RPMI8226 (cell line): ENCODE results near the gene SFRP5.

Experiments
- DNase-seq: peaks from one replicate; pipeline ENCODE4 v3.0.0-alpha.2; 2015

SFRP5 gene, protein sequence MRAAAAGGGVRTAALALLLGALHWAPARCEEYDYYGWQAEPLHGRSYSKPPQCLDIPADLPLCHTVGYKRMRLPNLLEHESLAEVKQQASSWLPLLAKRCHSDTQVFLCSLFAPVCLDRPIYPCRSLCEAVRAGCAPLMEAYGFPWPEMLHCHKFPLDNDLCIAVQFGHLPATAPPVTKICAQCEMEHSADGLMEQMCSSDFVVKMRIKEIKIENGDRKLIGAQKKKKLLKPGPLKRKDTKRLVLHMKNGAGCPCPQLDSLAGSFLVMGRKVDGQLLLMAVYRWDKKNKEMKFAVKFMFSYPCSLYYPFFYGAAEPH

DNA sequence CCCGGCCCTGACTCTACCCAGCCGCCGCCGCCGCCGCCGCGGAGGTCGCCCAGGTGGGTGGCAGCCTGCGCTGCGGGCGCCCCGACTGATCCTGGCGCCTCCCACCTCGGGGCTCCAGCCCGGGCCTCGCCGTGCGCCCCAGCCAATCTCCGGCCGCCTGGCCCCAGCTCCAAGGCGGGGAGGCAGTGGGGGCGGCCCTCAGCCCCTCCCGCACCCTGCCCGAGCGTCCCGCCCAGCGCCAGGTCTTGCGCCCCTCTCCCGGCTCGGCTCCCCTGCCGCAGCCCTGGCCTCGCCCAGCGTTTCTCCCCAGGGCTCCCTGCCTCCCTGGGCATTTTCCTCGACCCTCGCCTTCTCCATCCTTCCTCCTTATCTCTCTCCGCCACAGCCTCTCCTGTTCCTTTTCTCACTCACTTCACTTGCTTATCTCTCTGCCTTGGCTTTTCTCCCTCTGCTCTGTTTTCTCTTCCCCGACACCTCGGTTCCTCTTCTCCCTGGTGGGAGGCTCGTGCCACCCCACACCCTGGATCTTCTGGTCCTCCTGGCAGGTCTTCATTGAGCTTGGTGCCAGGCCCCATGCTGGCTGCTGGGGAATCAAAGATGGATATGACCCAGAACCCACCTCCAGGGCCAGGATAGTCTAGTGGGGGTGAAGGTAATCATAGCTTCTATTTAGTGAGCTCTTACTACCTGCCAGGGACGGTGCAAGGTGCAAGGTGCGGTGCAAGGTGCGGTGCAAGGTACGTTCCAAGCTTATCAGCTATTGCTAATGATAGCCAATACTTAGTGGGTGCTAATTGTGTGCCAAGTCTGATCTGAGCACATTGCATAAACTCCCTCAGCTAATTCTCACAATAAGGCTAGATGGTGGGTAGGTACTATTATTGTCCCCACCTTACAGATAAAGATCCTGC lies at the start of gene SFRP5:
SFRP5 (minus strand) TSS at position 87 of the 911 bp plus-strand sequence. CDS start 166 bp downstream, outside the sequence.
- DNase-seq, result no peak

DNA sequence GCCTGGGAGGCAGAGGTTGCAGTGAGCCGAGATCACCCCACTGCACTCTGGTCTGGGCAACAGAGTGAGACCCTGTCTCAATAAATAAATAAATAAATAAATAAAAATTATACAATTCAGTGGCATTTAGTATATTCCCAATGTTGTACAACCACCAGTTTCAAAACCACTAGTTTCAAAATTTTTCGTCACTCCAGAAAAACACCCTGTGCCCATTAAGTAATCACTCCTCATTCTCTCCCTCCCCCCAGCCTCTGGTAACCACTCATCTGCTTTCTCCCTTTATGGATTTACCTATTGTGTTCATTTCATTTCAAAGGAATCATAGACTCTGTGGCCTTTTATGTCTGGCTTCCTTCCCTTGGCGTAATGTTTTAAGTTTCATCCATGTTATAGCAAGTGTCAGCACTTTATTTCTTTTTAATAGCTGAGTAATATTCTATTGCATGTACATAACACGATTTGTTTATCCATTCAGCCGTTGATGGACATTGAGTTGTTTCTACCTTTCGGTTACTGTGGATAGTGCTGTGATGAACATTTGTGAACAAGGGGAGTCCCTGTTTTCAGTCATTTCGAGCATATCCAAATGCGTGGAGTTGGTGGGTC lies 48.4 kb upstream of the SFRP5 start:
- DNase-seq, result no peak

DNA sequence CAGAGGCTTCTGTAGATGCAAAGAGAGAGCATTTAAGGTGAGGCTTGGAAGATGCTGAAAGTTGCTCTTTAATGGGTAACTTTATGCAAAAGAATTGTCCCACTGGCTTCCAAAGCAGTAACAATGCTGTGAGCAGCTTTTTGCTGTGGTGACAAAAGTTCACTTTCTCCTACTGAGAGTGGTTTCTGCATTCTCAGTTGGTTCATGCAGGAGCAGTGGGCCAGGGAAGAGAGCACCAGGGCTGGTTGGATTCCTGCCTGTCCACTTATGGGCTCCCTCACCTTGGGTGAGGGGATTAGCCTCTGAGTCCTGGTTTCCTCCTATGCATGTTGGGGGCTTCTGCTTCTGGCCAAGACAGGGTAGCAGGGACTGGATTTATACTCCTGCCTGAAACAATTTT lies 46.8 kb upstream of the SFRP5 start:
- DNase-seq, result no peak

DNA sequence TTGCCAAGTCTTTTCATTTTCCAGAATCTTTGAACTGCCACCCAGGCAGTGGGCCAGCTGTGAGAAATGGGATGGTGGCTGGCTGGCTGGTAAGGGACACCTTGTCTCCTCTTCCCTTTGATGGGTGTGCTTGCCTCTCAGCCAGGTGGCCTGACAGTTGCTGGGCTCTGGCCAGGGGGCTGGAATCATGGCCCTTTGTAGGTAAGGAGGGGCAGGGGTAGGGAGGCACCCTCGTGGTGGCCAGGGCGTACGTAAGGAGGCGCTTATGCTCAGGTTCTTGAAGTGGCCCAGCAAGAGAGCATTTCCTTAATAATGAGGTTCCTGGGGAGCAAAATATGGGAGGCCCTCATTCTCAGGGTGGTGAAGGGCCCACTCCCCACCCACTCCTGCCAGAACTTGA lies 44.8 kb upstream of the SFRP5 start:
- DNase-seq, result no peak

DNA sequence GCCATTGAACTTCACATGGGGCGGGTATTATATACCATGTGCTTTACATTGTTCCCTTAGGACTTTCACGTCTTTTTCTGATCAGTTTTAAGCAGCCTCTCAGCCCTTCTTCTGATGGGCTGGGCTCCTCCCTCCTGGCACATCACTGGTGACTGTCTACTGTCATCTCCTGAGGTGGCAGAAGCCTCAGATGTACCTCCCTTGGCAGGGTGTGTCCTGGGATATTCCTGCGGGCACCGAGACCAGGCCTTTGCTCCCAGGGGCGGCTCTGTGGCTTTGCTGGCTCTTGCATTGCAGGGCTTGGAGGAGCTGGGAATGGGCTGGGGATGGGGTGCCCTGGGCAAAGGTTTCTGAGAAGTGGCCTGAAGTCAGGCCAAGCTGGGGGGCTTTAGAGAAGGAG lies 43.2 kb upstream of the SFRP5 start:
- no peak for DNase-seq

DNA sequence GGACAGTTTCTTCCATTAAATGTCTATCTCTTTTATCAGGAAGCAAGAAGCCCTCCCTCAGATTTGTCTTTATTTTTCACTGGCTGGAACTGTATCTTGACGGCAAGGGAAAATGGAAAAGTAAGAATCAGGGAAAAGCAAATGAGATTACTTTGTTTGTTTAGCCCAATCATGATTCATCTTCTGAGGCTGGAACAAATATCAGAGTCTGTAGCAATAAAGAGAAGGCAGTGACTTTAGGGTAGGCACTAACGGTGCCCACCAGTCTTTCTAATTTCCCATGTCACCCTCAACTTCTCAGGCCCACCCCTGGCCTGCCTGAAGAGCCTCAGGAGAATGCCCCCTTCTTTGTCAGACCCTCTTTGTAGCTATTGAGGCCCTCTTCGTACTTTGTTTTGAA lies 41.5 kb upstream of the SFRP5 start:
- DNase-seq, result no peak

DNA sequence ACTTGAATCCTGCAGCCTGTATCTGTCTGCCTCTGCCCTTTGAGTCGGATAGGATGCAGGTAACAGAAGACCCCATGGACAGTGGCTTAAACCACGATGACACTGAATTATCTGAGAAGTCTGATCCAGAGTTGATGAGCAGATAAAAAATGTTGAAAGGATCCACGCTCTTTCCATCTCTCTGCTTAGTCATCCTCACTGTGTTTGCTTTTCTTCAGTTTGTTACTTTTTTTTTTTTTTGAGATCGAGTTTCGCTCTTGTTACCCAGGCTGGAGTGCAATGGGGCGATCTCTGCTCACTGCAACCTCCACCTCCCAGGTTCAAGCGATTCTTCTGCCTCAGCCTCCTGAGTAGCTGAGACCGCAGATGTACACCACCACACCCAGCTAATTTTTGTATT lies 40.9 kb upstream of the SFRP5 start:
- DNase-seq, result no peak

DNA sequence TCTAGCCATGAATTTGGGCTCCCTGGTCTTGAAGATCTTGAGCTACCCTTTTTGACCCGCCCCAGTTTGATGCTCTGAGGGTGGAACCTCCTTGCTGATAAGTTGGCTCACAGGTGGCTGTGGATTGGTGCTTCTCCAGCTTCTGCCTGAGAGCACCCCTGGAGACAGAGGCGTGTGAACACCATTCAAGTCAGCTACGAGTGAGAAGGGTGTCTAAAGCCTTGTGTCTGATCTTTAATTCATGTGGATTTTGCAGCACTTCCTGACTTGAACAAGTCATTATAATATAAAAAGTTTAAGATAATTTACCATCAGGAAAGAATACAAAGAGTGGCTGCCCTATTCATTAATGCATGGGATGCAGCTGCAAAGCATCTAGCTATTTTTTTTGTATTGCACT lies 40.2 kb upstream of the SFRP5 start:
- no peak for DNase-seq

DNA sequence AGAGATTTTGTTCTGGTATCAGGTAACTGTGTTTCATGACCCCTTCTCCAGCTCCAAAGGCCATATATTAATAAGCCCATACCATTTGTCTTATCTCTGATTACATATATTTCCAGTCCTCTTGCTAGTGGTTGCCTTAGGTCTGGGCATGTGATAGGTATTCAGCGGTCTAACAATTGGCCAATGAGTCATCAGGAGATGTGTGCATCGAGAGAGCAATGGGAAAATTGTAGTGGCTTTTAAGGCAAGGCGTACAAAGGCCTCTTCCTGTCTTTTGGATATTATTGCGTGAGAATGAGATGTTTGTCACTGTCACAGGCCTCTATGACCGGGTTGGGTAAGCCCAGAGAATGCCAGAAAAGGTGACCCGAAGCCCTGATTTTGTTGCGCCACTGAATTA lies 38.6 kb upstream of the SFRP5 start:
- DNase-seq, result no peak

DNA sequence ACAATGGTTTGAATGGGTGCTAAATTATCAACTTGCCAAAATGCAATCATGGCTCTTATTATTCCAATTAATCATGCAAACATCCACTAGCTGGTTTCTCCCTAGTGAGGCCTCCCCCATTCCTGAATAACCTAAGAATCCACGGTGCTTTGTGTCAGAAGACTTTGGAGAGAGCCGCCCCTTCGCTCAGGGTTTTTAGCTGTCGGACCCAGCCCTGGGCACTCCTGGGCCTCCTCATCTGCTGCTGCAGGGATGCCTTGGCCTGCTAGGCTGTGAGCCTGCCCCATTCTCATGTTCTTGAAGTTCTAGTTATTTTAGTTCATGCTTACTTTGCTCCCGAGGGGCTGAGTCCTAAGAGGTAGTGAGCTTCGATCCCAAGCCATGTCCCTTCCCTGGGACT lies 34.1 kb upstream of the SFRP5 start:
- DNase-seq, result no peak

DNA sequence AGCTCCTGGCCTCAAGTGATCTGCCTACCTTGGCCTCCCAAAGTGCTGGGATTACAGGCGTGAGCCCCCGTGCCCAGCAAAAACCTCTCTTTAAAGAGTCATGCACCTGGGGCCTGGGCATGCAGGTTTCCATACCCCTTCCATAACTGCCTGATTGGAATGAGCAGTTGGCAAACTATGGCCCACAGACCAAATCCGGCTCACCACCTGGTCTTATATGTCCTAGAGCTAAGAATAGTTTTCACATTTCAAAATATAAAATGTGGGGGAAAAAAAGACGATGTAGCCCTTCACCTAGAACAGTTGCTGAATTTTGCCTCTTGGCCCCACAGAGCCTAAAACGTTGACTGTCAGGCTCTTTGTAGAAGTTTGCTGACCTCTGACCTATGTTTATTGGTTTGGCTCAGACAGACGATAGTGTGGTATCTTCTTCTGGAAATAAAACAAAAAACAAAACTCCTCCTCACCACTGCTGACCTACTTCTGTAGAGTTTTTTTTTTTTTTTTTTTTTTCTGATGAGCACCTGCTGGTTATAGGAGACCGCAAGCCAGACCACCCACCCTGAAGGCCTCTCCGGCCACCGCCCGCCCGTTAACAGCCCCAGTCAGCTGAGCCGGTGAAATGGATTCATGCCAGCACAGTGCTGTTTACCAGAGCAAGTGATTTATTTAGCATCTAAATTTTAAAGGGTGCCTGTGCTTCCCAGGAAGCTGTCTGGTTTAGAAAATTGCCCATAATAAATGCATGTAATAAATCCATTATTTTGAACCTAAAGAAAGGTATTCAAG lies 33.5 kb upstream of the SFRP5 start:
- peak; percentile 55 for DNase-seq

DNA sequence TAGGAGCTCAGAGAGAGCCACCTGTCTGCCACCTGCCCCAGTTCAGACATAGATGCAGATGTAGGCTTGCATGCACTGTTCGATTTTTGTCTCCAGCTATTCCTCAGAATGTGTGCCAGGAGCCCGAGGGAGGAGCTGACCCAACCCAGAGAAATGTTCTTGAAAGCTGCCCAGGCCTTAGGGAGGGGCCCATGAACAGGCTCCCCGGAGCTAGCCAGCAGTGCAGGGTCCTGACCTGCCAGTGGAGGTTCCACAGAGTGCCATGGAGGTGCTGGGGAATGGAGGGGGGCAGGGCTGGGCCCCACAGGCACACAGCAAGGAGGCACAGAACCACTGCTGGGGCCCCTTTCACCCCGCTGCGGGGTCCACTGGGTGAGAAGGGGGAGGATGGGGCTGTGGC lies 29.6 kb upstream of the SFRP5 start:
- no peak for DNase-seq

DNA sequence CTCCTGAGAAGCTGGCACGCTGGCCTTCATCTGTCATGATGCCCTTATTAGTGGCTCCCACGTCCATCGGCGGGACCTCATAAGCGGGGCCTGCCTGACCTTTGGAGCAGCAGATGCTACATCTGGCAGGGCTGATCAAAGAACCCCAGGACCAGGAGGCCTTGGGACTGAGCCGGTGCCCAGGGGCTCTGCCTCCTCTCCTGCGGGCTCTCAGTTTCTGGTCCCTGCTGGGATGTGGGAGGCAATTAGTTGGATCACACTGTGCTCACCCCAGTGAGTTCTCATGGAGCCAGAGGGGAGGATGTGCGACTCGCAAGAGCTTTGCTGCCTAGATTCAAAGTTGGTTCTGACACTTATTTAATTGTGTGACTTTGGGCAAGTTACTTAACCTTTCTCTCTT lies 28.7 kb upstream of the SFRP5 start:
- no peak for DNase-seq

DNA sequence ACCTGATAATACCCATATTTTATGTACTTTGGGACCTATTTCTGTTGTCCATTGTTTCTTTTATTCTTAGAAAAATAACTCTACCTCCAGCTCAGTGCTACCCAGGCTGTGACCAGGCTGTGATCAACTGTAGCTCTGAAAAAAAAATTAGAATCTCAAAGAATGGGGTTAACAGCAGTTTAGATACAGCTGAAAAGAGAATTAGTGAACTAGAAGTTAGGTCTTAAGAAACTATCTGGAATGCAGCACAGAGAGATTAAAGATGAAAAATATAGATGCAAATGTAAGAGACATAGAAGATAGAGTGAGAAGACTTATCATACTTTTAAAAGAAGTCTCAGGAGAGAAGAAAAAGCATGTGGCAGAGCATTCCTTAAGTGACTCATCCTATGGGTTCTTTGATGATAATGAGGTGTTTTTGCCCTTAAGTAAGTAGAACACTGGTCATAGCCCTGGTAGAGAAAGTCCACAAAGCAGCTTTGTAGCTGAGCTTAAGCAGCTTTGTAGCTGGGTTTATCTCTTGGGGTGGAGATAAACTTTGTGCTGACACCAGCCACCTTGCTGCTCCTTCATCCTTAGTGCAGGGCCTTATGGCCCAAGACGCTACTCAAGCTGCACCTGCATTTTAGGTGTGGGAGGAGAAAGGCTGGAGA lies 27.3 kb upstream of the SFRP5 start:
- no peak for DNase-seq

DNA sequence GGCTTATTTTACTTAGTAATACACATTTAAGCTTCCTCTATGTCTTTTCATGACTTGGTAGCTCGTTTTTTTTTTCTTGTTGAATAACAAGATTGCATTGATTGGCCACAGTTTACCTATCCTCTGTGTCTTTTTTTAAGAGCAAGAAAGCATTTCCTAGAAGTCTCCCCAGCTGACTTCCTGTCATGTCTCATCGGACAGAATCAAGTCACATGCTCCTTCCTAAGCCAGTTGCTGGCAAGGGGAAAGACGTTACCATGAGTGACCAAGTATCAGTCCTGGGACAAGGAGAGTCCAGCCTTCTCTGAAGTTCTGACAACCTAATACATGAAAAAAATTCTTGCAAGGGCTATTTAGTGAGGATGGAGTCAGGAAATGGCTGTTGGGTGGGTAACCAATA lies 24.9 kb upstream of the SFRP5 start:
- no peak for DNase-seq

DNA sequence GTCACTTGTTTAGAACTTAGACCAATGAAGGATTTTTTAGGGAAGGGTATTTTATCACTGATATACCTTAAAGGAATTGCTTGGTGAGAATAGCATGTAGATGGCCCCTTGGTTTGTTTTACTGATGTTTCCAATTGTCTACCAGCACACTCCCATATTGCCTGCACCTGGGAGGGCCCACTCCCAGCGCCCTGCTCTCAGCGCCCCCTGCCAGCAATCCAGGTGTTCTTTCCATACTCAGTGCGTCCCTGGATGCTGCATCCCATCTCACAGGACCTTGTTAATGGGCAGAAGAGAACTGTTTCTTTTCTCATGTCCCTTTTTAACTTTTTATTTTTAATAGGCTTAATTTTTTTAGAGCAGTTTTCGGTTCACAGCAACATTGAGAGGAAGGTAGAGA lies 24.1 kb upstream of the SFRP5 start:
- no peak for DNase-seq

DNA sequence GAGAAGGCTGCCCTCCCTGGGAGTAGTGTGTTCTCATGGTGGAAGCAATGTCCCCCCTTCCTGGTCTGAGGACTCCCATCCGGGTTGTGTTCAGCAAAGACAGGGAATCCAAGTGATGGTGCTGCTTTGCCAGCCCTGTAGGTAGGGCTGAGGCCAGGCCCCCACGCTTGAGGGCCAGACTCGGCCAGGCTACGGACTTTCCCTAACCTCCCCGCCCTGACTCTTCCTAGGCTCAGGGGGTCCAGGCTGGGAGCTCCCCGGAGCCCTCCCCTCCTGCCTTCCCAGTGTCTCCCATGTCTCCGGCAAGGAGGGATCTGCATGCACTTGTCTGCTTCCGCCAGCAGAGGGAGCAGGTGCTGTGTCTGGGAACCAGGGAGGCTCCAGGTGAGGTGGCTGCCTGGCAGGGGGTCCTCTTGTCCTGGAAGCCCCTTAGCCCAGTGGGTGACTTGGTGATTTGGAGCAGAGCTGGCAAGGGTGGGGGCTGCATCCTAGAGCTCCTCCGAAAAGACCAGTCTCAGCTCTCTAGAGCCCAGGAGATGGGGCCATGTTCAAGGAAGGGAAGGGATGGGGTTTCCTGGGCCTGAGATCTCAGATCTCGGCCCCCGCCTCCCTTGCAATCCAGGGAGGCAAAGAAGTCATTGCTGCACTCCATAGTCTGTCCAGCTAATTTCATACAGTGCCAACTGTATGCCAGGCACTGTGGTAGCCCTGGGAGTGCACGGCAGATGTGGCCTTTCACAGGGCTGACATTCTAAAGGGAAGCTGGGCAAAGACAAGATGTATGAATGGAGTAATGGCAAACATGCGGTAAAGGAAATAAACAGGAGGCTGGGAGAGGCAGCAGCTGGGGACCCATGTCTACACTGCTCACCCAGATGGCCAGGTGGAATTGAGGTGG lies 20.3 kb upstream of the SFRP5 start:
- DNase-seq, result peak; percentile 54

DNA sequence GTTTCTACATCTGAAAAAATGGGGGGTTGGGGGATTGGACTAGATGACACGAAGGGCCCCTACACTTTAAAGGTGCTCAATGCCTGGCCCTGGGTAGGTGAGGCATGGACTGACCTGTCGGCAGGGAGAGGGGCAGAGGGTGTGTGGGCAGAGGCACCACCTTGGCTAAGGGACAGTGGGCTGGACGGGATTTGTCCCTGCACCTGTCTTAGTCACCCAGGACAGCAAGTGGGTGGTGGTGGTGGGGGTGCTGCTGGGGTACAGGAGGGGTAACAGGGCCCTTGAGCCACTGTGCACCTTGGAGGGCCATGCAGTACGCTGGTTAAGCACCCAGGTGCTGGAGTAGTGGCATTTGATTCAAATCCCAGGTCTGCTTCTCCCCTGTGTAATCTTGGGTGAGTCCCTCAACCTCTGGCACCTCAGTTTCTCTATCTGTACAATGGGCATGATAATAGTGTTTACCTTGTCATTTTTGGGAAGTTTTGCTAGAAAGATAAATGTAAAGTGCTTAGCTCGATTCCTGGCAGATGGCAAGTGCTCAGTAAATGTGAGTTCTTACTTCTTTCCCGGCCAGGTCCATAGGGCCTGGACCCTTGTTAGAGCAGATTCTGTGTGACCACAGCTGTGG lies 18.1 kb upstream of the SFRP5 start:
- no peak for DNase-seq

DNA sequence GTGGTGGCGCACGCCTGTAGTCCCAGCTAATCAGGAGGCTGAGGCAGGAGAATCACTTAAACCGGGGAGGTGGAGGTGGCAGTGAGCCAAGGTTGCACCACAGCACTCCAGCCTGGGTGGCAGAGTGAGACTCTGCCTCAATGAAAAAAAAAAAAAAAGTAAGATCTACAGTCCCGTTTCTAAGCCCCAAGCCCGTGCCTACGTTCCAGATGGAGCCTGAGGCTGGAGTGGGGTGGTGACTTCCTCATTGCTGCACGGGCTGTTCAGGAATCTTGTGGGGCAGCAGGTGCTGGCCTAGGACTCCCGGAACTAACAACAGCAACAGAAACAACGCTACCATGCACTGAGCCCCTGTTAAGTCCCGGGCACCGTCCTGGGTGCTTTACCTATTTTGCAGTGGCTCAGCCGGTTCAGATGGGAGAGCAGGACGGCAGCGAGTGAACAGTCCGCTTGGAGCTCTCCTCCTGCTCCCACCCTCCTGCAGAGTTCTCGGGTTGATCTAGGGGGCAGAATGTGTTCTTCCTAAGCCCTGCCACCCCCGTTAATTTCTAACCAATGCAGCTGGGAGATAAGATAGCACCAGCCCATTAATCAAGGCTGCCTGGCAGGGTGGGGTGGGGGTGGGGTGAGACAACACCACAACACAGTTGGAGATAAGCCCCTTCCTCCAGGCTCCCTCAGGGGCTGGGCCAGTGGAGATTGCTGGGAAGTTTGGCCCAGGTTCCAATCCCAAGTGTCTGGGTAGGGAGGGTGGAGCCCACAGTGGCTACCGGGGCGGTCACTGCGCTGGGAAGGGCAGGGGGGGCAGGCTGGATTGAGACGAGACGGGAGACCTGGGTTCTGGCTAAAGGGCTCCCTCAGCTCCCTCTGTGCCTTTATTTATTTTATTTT lies 17.0 kb upstream of the SFRP5 start:
- DNase-seq, result no peak

DNA sequence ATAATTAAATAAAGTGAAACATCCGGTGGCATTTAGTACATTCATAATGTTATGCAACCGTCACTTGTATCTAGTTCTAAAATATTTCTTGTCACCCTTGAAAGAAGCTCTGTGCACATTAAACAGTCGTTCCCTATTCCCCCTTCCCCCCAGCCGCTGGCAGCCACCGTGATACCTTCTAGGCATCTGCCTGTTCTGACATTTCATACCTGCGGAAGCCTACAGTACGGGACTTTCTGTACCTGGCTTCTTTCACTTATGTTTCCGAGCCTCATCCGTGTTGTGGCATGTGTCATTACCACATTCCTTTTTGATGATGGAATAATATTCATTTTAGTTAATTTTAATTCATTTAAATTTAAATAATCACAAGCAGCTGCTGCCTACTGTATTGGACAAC lies 13.9 kb upstream of the SFRP5 start:
- DNase-seq, result no peak
